ENCODE measurements around the gene AUTS2. TPM values are rescaled to one million over a fixed set of nuclear protein-coding genes. Genes with fewer than 3 reads are reported as not detected.
A peak's percentile ranks its signal among the peaks of the same experiment; 100 is the strongest.

The AUTS2 gene
- total RNA-seq, 5 donors from 2014 or later (not counting 1 experiment from before 2014, with no cell fraction given) = 10.6 to 66.2 (median 37.6) TPM

GRCh38 chr7:69593511-69593910 lies 4.8 kb upstream of the AUTS2 start:
- peaks cover 4 to 12% of the 10 kb centered on the region in 2 donors for H3K27me3 Mint-ChIP-seq
- ChIA-PET POLR2A (interaction anchor here in 1 of 2 donors (0.8 kb wide), 1 partner anchor 13 kb away, joined by 3 read pairs; no protein-coding TSS in a partner anchor), CTCF (no interaction called here)
- Histone ChIP-seq H3K27me3 (replicated peaks in 1 of 2; ENCODE audit: control insufficient read depth in 2 of 2, extremely low read depth in 1 of 2, insufficient read depth in 2 of 2, low read length in 1 of 2) (peaks cover 0 to 14% of the 10 kb centered on the region in 2 experiments), H3K9me3 (no peaks in the 10 kb centered on the region), H3K36me3 (ENCODE audit: control insufficient read depth in 2 of 2, extremely low read depth in 1 of 2, insufficient read depth in 1 of 2, low read length in 1 of 2) (no peaks in the 10 kb centered on the region), H3K27ac (ENCODE audit: low read length) (no peak overlapping the region), H3K4me3 (ENCODE audit: control insufficient read depth in 1 of 2, extremely low read depth in 1 of 2, low read length in 1 of 2) (no peak overlapping the region), H3K4me1 (ENCODE audit: control insufficient read depth in 1 of 2, extremely low read depth in 1 of 2, insufficient read depth in 2 of 2, low read length in 2 of 2) (peaks cover 0 to 10% of the 10 kb centered on the region in 2 experiments)
- DNase-seq (no peak), ATAC-seq (replicated peaks in 1 of 4) (no peak)
- no peak overlapping the region for H3K27ac Mint-ChIP-seq
- H3K9me3 Mint-ChIP-seq = no peaks in the 10 kb centered on the region
- no peak overlapping the region for H3K4me3 Mint-ChIP-seq
- no peaks in the 10 kb centered on the region for H3K36me3 Mint-ChIP-seq
- peaks cover 0 to 5% (median 5%) of the 10 kb centered on the region in 3 donors for H3K4me1 Mint-ChIP-seq
- WGBS (ENCODE audit: insufficient coverage) = no CpG with 5 or more reads among the region's 2 CpGs

GRCh38 chr7:69595415-69595814 lies 2.9 kb upstream of the AUTS2 start:
- H3K27me3 ChIP-seq (replicated peaks in 1 of 2; ENCODE audit: control insufficient read depth in 2 of 2, extremely low read depth in 1 of 2, insufficient read depth in 2 of 2, low read length in 1 of 2) = peaks cover 0 to 32% of the 10 kb centered on the region in 2 experiments
- Mint-ChIP-seq H3K27me3 (peaks cover 8 to 26% of the 10 kb centered on the region in 2 donors), H3K4me1 (peaks cover 11 to 16% (median 14%) of the 10 kb centered on the region in 3 donors), H3K36me3 (no peaks in the 10 kb centered on the region), H3K9me3 (no peaks in the 10 kb centered on the region), H3K27ac (no peak overlapping the region), H3K4me3 (no peak overlapping the region)
- H3K4me3 ChIP-seq (ENCODE audit: control insufficient read depth in 1 of 2, extremely low read depth in 1 of 2, low read length in 1 of 2) = no peak overlapping the region
- no peak for ATAC-seq (replicated peaks in 1 of 4)
- H3K27ac ChIP-seq (ENCODE audit: low read length) = no peak overlapping the region
- CTCF ChIA-PET = no interaction called here
- no peaks in the 10 kb centered on the region for H3K36me3 ChIP-seq (ENCODE audit: control insufficient read depth in 2 of 2, extremely low read depth in 1 of 2, insufficient read depth in 1 of 2, low read length in 1 of 2)
- DNase-seq = no peak
- no peaks in the 10 kb centered on the region for H3K9me3 ChIP-seq
- peaks cover 10 to 29% of the 10 kb centered on the region in 2 experiments for H3K4me1 ChIP-seq (ENCODE audit: control insufficient read depth in 1 of 2, extremely low read depth in 1 of 2, insufficient read depth in 2 of 2, low read length in 2 of 2)
- no CpG with 5 or more reads among the region's 1 CpG for WGBS (ENCODE audit: insufficient coverage)
- POLR2A ChIA-PET = no interaction called here

GRCh38 chr7:69596056-69596455 lies 2.2 kb upstream of the AUTS2 start:
- ChIA-PET CTCF (no interaction called here), POLR2A (no interaction called here)
- Histone ChIP-seq H3K27me3 (replicated peaks in 1 of 2; ENCODE audit: control insufficient read depth in 2 of 2, extremely low read depth in 1 of 2, insufficient read depth in 2 of 2, low read length in 1 of 2) (peaks cover 2 to 33% of the 10 kb centered on the region in 2 experiments), H3K4me3 (ENCODE audit: control insufficient read depth in 1 of 2, extremely low read depth in 1 of 2, low read length in 1 of 2) (no peak overlapping the region), H3K36me3 (ENCODE audit: control insufficient read depth in 2 of 2, extremely low read depth in 1 of 2, insufficient read depth in 1 of 2, low read length in 1 of 2) (no peaks in the 10 kb centered on the region), H3K9me3 (no peaks in the 10 kb centered on the region), H3K4me1 (ENCODE audit: control insufficient read depth in 1 of 2, extremely low read depth in 1 of 2, insufficient read depth in 2 of 2, low read length in 2 of 2) (peaks cover 12 to 30% of the 10 kb centered on the region in 2 experiments), H3K27ac (ENCODE audit: low read length) (no peak overlapping the region)
- no peak for DNase-seq
- Mint-ChIP-seq H3K9me3 (no peaks in the 10 kb centered on the region), H3K27ac (no peak overlapping the region), H3K27me3 (peaks cover 12 to 26% of the 10 kb centered on the region in 2 donors), H3K4me1 (peaks cover 14 to 18% (median 16%) of the 10 kb centered on the region in 3 donors), H3K4me3 (peak overlapping the region in 1 of 3 donors; percentile 73), H3K36me3 (no peaks in the 10 kb centered on the region)
- no peak for ATAC-seq (replicated peaks in 1 of 4)
- 95% methylated on average over 4 of the region's 7 CpGs for WGBS (ENCODE audit: insufficient coverage)

GRCh38 chr7:69596723-69597277 lies 1.5 kb upstream of the AUTS2 start:
- ChIA-PET POLR2A (no interaction called here), CTCF (no interaction called here)
- Histone ChIP-seq H3K27me3 (replicated peaks in 1 of 2; ENCODE audit: control insufficient read depth in 2 of 2, extremely low read depth in 1 of 2, insufficient read depth in 2 of 2, low read length in 1 of 2) (peaks cover 2 to 31% of the 10 kb centered on the region in 2 experiments), H3K36me3 (ENCODE audit: control insufficient read depth in 2 of 2, extremely low read depth in 1 of 2, insufficient read depth in 1 of 2, low read length in 1 of 2) (no peaks in the 10 kb centered on the region), H3K27ac (ENCODE audit: low read length) (no peak overlapping the region), H3K4me3 (ENCODE audit: control insufficient read depth in 1 of 2, extremely low read depth in 1 of 2, low read length in 1 of 2) (peak overlapping the region; percentile 51 to 69), H3K4me1 (ENCODE audit: control insufficient read depth in 1 of 2, extremely low read depth in 1 of 2, insufficient read depth in 2 of 2, low read length in 2 of 2) (peaks cover 12 to 30% of the 10 kb centered on the region in 2 experiments), H3K9me3 (no peaks in the 10 kb centered on the region)
- WGBS (ENCODE audit: insufficient coverage) = 14% methylated on average over 10 of the region's 16 CpGs
- ATAC-seq (replicated peaks in 1 of 4) (no peak), DNase-seq (no peak)
- H3K27ac Mint-ChIP-seq = peak overlapping the region in 1 of 2 donors; percentile 13
- peaks cover 12 to 26% of the 10 kb centered on the region in 2 donors for H3K27me3 Mint-ChIP-seq
- peaks cover 14 to 18% (median 16%) of the 10 kb centered on the region in 3 donors for H3K4me1 Mint-ChIP-seq
- no peaks in the 10 kb centered on the region for H3K36me3 Mint-ChIP-seq
- H3K4me3 Mint-ChIP-seq = peak overlapping the region in 2 of 3 donors; percentile 73 to 75
- no peaks in the 10 kb centered on the region for H3K9me3 Mint-ChIP-seq

GRCh38 chr7:69597278-69598076 lies 798 bp upstream of the AUTS2 start:
- H3K27me3 ChIP-seq (replicated peaks in 1 of 2; ENCODE audit: control insufficient read depth in 2 of 2, extremely low read depth in 1 of 2, insufficient read depth in 2 of 2, low read length in 1 of 2) = peaks cover 2 to 29% of the 10 kb centered on the region in 2 experiments
- peak in 2 of 4 experiments; percentile 13 to 15 for ATAC-seq (replicated peaks in 1 of 4)
- H3K36me3 Mint-ChIP-seq = no peaks in the 10 kb centered on the region
- H3K27ac Mint-ChIP-seq = peak overlapping the region in 1 of 2 donors; percentile 13
- peak in 3 of 35 experiments; percentile 4 to 19 (median 4) for DNase-seq
- H3K4me1 Mint-ChIP-seq = peaks cover 14 to 18% (median 16%) of the 10 kb centered on the region in 3 donors
- peak overlapping the region; percentile 34 for H3K27ac ChIP-seq (ENCODE audit: low read length)
- no peaks in the 10 kb centered on the region for H3K9me3 Mint-ChIP-seq
- H3K4me1 ChIP-seq (ENCODE audit: control insufficient read depth in 1 of 2, extremely low read depth in 1 of 2, insufficient read depth in 2 of 2, low read length in 2 of 2) = peaks cover 12 to 30% of the 10 kb centered on the region in 2 experiments
- no peaks in the 10 kb centered on the region for H3K36me3 ChIP-seq (ENCODE audit: control insufficient read depth in 2 of 2, extremely low read depth in 1 of 2, insufficient read depth in 1 of 2, low read length in 1 of 2)
- H3K9me3 ChIP-seq = no peaks in the 10 kb centered on the region
- ChIA-PET CTCF (no interaction called here), POLR2A (no interaction called here)
- H3K4me3 ChIP-seq (ENCODE audit: control insufficient read depth in 1 of 2, extremely low read depth in 1 of 2, low read length in 1 of 2) = peak overlapping the region; percentile 51 to 69
- peak overlapping the region in 2 of 3 donors; percentile 73 to 75 for H3K4me3 Mint-ChIP-seq
- peaks cover 12 to 26% of the 10 kb centered on the region in 2 donors for H3K27me3 Mint-ChIP-seq
- under 1% methylated on average over 49 of the region's 78 CpGs for WGBS (ENCODE audit: insufficient coverage)

GRCh38 chr7:69598487-69599285 lies 411 bp downstream of the AUTS2 start:
- Histone ChIP-seq H3K27ac (ENCODE audit: low read length) (no peak overlapping the region), H3K9me3 (no peaks in the 10 kb centered on the region)

More at GRCh38 chr7:69598487-69599285, 411 bp downstream of the AUTS2 start:
- Mint-ChIP-seq H3K4me3 (peak overlapping the region in 2 of 3 donors; percentile 76 to 81), H3K36me3 (no peaks in the 10 kb centered on the region), H3K27me3 (peaks cover 12 to 26% of the 10 kb centered on the region in 2 donors), H3K4me1 (peaks cover 14 to 18% (median 16%) of the 10 kb centered on the region in 3 donors), H3K27ac (no peak overlapping the region), H3K9me3 (no peaks in the 10 kb centered on the region)
- DNase-seq (peak in 2 of 35 experiments; percentile 3 to 14), ATAC-seq (replicated peaks in 1 of 4) (peak in 1 of 4 experiments; percentile 14)
- Histone ChIP-seq H3K36me3 (ENCODE audit: control insufficient read depth in 2 of 2, extremely low read depth in 1 of 2, insufficient read depth in 1 of 2, low read length in 1 of 2) (no peaks in the 10 kb centered on the region), H3K4me1 (ENCODE audit: control insufficient read depth in 1 of 2, extremely low read depth in 1 of 2, insufficient read depth in 2 of 2, low read length in 2 of 2) (peaks cover 18 to 32% of the 10 kb centered on the region in 2 experiments), H3K4me3 (ENCODE audit: control insufficient read depth in 1 of 2, extremely low read depth in 1 of 2, low read length in 1 of 2) (peak overlapping the region; percentile 58 to 95), H3K27me3 (replicated peaks in 1 of 2; ENCODE audit: control insufficient read depth in 2 of 2, extremely low read depth in 1 of 2, insufficient read depth in 2 of 2, low read length in 1 of 2) (peaks cover 2 to 29% of the 10 kb centered on the region in 2 experiments)
- ChIA-PET CTCF (no interaction called here), POLR2A (no interaction called here)
- under 1% methylated on average over 39 of the region's 70 CpGs for WGBS (ENCODE audit: insufficient coverage)

Measured in T-cell (primary cell).